CD4-positive, alpha-beta T cell treated with Interleukin-1 beta for 1 hour (primary cell): Measurements from ENCODE around the gene CCDC116.
"Not testable (repeated sequence)": the region's sequence is repeated elsewhere in the genome, so short reads cannot be mapped to it uniquely, and the experiment has no call there.

Experiments used
- DNase-seq, 2 donors: peaks; one replicate each; pipeline ENCODE4 v3.0.0-alpha.2; 2020 to 2022

The CCDC116 gene

DNA sequence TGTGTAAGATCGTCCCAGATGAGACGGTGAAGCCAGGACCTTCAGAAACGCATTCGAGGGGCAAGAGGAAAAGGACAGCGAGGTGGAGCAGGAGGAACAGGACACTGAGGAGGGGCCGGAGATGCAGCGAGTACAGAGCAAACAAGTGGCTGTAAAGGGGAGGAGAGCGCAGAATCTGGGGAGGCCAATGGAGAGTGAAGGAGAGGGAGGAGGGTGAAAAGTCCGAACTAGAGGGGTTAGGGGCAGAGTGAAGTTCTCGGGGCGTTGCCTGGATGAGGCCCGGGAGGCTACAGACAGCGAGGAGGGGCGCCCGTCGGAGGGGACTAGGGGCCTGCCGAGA is 24.4 kb downstream of the CCDC116 start:
- DNase-seq = no peak

DNA sequence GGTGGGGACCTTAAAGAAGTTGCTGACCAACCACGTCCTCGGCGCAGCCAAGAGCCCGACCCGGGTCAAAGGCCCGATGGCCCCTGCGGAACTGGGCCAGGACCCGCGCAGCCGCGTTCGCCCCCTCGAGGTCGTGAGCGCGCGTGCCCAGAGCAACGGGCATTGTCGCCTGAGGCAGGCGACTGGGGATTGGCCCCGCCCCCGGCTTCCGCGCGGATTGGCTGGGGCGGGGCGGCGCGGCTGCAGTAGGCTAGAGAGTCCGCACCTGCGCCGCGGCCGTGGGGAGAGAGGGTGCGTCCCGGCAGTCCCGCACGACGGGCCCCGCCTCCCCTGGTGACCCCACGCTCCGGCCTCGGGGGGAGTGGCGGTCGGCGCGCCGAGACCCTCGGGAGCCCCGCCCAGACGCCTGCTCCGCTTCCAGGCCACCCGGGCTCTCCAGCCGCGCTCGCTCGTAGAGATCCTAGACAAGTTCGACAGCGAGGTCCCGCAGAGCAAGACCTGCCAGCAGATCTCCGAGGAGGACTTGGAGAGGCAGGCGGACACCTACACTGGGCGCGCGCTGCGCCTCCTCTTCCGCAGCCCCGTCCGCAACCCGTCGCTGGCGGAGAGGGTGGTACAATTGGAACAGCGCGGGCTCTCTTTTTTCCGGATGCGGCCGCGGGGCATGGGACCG is 24.9 kb downstream of the CCDC116 start:
- peak; percentile 80 to 81 for DNase-seq

DNA sequence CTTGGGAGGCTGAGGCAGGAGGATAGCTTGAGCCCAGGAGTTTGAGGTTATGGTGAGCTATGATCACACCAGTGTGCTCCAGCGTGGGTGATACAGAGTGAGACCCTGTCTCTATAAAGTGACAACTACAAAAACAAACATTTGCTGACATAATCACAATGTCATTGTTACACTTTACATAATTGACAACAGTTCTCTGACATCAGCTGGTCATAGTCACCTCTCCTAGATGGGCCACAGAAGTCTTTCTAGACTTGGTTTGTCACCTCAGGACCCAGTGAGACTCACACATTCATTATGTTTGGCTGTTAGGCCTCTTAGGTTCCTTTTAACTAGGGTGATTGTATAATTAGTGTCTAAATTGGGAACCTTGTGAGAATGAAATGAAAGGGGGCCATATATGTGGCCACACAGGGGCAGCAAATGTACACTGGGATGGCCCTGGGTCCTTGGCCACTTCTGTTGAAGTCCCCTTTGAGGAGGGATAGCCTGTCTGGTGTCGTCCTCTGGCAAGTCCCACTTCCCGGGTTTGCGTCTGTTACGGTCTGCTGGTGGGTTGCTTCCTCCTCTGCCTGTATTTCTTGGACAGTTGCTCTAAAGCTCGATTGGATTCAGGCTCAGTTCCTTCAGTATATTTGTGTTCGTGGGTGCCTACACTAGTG is 27.4 kb downstream of the CCDC116 start:
- DNase-seq = no peak

DNA sequence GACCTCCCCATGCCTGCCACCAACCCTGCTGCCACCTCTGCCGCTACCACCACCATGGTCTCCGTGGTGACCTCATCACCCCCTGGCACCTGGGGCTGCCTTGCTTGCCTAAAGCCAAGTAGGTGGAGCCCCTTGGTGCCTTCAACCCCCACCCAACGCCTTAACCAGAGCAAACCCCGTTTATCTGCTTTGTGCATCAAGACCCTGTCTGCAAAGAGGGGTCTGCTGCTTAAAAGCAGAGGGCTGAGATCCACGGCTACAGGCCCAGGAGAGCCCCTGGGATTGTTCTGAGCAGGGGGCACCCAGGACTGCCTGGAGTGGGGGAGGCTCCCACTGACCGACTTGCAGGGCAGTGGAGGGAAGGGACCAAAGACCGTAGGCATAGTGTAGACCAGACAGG is 28.3 kb downstream of the CCDC116 start:
- DNase-seq = no peak

DNA sequence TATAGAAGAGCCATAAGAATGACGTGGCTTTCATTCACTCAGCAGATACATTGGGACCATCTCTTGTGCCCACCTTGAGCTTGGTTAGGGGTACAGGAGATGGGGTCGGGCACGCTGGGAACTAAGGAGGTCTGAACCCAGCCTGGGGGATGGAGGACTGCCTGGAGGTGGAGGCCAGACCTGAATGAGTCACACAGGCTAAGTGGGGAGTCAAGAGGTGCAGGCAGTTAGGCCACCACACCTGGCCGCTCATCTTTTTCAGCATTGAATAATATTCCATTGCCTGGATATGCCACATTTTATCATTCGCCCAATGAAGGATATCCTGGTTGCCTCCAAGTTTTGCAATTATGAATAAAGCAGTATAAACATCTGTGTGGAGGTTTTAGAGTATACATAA is 29.4 kb downstream of the CCDC116 start:
- DNase-seq = no peak

DNA sequence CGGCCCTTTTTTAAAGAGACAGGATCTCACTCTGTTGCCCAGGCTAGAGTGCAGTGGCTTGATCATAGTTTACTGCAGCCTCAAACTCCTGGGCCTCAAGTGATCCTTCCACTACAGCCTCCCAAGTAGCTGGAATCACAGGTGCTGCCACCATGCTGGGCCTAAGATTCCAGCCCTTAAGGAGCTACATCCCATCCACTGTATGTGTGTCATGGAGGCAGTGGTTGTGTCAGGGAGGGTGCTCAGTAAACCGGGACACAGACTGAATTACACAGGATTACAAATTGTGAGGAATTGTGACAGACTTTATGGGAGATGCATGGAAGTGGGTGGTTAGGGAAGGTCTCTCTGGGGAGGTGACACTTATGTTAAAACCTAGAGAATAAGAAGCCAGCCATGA is 31.2 kb downstream of the CCDC116 start:
- no peak for DNase-seq

DNA sequence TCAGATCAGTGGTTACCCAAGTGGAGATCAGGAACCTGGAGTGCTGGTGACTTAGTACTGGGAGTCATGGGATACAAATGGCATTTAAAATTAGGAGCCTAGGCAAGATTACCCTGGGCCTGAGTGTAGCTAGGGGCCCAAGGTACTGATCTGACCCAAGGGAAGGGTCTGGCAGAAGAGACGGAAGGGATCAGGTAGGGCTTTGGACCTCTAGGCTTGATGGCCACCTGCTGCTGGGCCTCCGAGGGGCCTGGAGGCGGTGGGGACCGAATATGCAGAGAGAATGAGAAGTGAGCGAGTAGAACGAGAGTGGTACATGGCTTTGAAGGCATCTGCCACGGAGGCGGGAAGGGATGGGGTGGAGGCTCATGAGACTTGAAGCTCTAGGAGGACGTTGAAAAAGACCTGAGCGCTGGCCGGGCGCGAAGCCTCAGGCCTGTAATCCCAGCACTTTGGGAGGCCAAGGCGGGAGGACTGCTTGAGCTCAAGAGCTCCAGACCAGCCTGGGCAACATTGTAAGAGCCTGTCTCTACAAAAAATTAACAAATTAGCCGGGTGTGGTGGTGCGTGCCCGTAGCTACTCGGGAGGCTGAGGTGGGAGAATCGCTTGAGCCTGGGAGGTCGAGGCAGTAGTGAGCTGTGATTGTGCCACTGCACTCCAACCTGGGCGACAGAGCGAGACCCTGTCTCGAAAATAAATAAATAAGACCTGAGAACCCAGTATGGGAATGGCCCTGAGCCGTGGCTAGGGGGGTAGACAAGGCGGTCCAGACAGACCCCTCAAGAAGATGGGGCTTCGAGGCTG is 32.7 kb downstream of the CCDC116 start:
- no peak for DNase-seq

DNA sequence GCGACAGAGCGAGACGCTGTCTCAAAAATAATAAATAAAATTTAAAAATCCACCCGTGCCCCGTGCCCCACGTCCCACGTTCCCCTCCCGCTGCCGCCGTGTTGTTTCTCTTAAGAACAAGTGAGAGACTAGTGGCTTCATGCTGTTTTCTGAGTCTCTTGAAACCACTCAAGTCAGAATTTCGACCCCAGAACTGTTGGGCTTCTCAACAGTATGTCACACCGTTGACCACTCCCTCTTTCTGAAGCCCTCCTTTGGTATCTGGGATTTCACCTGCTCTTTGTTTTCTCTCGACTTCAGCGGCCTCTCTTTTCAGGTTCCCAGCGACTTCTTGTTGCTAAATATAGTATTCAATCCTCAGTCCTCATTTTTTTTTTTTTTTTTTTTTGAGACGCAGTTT is 34.2 kb downstream of the CCDC116 start:
- DNase-seq = no peak

DNA sequence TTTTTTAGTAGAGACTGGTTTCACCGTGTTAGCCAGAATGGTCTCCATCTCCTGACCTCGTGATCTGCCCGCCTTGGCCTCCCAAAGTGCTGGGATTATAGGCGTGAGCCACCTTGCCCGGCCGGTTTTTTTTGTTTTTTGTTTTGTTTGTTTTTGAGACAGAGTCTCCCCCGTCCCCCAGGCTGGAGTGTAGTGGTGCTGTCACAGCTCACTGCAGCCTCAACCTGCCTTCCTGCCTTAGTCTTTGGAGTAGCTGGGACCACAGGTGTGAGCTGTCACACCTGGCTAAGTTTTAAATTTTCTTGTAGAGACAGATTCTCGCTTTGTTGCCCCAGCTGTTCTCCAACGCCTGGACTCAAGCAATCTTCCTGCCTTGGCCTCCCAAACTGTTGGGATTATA is 36.5 kb downstream of the CCDC116 start:
- DNase-seq = no peak

DNA sequence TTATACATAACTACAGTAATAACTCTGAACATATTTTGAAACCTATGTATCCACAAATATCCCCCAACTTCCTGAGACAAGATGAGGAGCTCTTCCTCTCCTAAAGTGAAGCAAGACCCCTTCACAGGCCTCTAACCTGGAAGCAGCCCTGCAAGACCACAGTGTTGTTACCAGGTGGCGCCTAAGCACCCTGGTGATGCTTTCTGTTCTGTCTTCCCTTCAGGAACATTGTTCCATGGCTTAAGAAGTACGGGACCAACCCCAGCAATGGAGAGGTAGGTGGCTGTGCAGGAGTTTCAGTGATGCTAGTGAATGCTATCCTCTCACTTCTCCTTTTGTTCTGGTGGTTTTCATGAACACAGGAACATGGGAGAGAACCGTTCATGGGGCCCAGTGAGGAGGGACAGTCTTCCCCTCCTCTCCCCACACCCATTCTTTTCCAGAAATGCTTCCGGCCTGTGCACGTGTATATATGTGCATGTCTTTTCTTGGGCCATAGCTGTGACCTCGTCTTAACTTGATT is 39.6 kb downstream of the CCDC116 start:
- no peak for DNase-seq

DNA sequence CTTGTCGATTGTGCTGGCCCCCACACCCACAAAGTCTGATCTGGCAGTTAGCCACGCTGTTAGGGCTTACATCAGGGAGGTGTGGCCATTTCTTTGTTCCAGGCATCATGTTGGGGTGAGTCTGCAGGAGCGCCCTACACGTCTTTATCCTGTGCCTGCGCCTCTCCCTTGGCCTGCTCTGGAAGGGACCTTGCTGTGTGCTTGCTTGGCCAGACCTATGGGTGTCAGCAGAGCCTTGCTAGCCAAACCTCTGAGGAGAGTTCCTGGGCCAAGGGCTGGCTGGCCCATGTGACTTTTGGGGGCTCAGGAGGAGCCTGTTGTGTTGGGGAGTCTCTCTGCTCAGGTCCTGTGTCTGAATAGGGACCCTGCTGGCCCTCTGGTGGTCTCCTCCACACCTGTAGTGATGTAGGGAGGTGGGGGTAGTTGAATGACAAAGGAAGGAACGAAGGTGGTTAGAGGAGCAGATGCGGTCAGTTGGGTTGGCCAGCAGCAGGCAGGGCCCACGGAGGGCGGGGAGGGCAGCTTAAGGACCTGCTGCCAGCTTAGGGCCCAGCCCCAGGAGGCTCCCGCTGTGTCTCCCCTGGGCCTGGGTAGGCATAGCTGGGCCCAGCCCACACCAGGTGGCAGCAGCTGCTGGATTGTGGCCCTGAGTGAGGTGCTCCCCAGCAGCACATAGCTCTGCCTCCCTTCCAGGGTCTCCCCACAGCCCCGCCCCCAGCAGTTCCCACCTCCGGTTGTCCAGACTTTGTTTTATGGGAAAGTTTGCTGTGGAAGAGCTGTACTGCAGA is 41.2 kb downstream of the CCDC116 start:
- DNase-seq = no peak

DNA sequence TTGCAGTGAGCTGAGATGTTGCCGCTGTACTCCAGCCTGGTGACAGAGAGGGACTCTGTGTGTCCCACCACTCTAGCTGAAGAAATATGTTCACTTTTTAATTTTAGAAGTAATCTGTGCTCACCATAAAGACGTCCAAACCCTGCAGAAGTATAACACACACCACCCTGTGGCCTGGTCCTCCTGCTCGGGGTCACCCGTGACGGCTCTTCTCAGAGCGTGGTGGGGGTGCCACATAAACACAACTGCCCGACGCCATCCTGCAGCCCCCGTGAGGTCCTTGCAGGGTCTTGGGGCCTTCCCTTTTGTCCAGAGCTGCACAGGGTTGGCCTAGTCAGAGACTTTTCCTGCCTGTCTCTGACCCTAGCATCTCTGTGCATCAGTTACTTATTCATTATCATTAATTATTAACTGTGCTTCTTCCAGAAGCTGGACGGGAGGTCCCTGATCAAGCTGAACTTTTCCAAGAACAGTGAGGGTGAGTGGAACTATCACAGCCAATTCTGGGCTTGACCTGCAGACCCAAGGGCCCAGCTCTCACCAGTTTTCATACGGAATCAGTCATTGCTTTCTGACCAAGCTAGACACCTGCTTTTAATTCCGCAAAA is 42.2 kb downstream of the CCDC116 start:
- no peak for DNase-seq

DNA sequence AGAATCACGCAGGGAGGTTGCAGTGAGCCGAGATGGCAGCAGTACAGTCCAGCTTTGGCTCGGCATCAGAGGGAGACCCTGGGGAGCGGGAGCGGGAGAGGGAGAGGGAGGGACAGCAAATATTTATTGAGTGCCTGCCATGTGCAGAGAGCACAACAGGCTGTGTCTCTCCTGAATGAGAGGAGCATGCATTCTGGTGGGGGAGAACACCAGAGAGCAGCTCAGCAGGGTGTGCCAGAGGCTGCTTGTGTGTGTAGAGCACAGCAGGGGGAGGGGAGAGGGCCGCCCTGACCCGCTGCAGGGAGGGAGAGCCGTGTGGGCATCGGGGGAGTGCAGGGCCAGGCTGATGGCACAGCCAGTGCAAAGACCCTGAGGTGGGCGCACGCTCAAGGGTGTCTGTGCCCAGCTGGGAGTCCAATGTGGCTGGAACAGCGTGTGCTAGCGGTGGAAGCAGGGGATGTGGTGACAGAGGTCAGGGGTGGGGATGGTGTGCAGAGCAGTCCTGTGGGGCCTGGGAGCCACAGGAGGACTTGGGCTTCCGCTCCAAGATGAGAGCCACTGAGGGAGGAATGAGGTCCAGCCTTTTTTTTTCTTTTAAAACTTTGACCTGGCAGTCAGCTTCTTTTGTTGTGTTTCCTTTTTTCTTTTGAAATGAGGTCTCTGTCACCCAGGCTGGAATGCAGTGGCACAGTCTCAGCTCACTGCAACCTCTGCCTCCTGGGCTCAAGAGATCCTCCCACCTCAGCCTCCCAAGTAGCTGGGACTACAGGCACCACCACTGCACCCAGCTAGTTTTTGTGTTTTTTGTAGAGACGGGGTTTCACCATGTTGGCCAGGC is 45.3 kb downstream of the CCDC116 start:
- DNase-seq = no peak

DNA sequence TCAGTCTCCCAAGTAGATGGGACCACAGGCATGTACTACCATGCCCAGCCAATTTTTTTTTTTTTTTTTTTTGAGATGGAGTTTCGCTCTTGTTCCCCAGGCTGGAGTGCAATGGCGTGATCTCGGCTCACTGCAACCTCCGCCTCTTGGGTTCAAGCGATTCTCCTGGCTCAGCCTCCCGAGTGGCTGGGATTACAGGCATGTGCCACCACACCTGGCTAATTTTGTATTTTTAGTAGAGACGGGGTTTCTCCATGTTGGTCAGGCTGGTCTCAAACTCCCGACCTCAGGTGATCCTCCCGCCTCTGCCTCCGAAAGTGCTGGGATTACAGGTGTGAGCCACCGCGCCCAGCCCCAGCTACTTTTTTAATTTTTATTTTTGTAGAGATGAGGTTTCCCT is 46.3 kb downstream of the CCDC116 start:
- not testable (repeated sequence) for DNase-seq

DNA sequence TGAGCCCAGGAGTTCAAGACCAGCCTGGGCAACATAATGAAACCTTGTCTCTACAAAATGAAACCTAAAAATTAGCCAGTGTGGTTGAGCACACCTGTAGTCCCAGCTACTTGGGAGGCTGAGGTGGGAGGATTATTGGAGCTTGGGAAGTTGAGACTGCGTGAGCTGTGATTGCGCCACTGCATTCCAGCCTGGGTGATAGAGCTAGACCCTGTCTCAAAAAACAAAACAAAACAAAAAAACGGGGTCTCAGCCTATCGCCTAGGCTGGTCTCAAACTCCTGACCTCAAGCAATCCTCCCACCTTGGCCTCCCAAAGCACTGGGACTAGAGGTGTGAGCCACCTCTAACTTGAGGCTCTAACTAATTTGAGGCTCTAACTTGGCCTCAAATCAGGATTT is 46.8 kb downstream of the CCDC116 start:
- no peak for DNase-seq

DNA sequence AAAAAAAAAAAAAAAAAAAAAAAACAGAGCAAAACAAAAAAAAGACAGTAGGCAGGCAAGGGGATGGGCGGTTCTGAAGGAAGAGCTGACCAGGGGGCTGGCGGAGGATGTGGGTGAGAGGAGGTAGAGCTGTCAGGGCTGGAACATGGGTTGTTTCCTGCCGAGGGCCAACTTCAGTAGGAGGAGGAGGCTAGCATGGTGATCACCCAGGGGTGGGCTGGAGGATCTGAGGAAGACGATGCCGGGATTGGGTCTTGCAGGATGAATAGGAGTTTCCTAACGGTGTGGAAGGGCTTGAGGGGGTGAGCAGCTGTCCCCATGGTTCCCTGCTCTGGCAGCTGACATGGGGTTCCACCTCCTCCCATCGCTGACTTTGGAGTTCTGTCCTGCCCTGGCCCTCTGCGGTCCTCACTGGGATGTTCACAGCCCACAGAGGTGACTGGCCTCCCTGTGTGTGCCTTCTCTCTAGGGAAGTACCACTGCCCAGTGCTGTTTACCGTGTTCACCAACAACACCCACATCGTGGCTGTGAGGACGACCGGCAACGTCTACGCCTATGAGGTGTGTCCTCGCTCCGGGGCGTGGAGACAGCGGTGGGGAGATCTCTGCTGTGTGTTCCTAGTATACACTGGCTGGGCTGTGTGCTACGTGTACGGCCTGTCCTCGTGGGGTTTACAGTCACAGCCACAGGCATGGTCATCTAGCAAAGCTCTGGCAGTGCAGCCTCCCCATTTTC is 48.4 kb downstream of the CCDC116 start:
- no peak for DNase-seq

DNA sequence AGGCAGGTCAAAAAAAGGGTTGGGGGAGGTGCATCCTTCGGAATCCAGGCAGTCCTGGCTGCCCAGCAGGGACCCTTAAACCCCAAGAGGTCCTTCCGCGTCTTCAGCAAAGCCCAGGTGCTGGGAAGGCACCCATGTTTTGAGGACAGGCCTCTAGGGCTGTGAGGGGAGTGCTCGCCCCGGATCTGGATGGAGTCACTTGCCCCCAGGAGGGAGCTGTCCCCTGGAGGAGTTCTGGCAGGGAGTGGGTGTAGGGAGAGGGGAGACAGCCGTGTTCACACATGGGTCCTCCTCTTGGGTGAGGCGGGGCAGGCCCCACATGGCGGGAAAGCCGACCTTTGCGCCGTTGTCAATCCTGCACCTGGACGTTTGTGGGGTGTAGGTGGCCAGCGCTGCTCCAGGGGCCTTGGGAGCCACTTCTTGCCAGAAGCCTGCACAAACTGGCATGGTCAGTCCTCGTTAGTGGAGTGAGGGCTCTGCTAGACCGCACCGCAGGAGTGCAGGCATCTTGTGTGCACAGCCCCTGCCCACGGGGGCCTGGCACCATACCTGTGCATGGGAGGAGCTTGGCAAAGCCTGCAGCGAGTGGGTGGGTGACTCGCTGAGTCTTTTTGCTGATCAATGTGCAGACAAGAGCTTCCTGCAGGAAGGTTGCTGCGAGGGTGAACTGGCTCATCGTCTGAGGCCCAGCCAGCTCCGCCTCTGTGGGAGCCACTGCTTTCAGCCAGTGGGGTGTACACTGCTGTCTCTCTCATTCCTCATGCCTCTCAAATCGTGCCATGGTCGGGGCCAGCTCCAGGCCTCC is 49.2 kb downstream of the CCDC116 start:
- DNase-seq = no peak

DNA sequence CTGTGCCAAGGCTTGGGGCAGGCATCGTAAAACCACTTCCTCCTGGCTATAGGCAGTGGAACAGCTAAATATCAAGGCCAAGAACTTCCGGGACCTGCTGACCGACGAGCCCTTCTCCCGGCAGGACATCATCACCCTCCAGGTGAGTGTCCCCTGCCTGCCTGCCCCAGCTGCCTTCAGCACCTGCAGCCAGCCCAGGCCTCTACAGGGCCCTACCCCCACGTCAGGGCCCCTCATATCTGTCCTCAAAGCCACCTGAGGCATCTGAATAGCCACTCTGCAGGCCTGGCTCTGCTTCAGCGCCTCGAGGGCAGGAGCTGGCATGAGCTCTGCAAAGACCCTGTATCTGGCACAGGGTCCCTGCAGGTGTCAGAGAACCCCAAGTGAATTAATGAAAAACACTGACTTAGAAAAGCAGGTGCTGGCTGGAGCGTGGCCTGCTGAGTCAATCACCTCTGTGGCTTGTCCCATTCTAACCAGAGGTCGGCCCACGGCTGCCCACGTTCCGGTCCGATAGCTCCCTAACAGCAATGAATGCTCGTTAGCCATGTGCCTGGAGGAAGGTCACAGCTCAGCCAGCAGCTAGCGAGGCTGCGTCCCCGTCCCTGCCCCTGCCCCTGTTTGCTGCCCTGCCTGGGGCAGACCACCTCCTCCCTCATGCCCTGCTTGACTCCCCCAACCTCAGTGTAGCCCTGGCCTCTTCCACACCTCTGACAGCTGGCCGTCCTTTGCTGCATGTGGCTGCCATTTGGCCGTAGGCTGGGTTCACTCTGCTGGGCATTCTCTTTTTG is 50.0 kb downstream of the CCDC116 start:
- DNase-seq = no peak

DNA sequence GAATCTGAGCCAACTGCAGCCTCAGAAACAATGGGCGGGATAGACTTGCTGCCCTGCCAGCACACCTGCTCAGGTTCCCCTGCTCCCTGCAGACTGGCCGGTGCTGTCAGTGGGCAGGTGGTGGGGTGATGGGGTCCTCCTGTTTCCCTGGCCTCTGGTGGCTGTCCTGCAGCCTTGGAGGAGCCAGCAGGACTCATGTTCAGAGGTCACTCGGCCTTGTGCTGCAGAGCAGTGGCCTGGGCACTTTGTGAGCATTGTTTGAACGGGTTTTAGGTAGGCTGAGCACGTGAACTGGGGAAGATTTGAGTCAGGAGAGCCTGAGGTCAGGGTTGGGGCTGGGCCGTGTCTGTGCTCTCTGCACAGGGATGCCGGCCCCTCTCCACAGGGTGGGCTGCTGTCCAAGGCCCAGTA is 50.8 kb downstream of the CCDC116 start:
- no peak for DNase-seq
